ENCODE measurements around the gene GPX2.
A peak's percentile ranks its signal among the peaks of the same experiment; 100 is the strongest.

Gene GPX2

GRCh38 chr14:64942531-64943111, at the start of gene GPX2:
Gene GPX2, minus strand, starts transcription at chr14:64942745. Its CDS starts 19 bp downstream, at chr14:64942726.
- DNase-seq = no peak

- DNase-seq = no peak
Observed at GRCh38 chr14:64990939-64991338, 48.4 kb upstream of the GPX2 start.

GRCh38 chr14:64990296-64990695, 47.8 kb upstream of the GPX2 start:
- no peak for DNase-seq

GRCh38 chr14:64987438-64987767, 44.9 kb upstream of the GPX2 start:
- no peak for DNase-seq

GRCh38 chr14:64986648-64987437, 44.3 kb upstream of the GPX2 start, which contains the start of gene FNTB:
Gene FNTB, plus strand, starts transcription at chr14:64986895. Its CDS starts 59 bp downstream, at chr14:64986954.
- peak; percentile 87 to 89 for DNase-seq

- DNase-seq = no peak
Observed at GRCh38 chr14:64983439-64984310, 41.1 kb upstream of the GPX2 start.

- DNase-seq = no peak
Observed at GRCh38 chr14:64979336-64980074, 37.0 kb upstream of the GPX2 start.

GRCh38 chr14:64974563-64974962, 32.0 kb upstream of the GPX2 start:
- no peak for DNase-seq

- DNase-seq = no peak
Observed at GRCh38 chr14:64973826-64974225, 31.3 kb upstream of the GPX2 start.

- no peak for DNase-seq
Observed at GRCh38 chr14:64973026-64973442, 30.5 kb upstream of the GPX2 start.

- peak; percentile 22 to 36 for DNase-seq
Observed at GRCh38 chr14:64971943-64972791, 29.6 kb upstream of the GPX2 start, which contains the start of gene RAB15. Gene RAB15, minus strand, starts transcription at chr14:64972336. Its CDS starts 260 bp downstream, at chr14:64972076.

- DNase-seq = no peak
Observed at GRCh38 chr14:64971491-64971942, 29.0 kb upstream of the GPX2 start.

- DNase-seq = no peak
Observed at GRCh38 chr14:64970776-64971477, 28.4 kb upstream of the GPX2 start.

GRCh38 chr14:64970041-64970440, 27.5 kb upstream of the GPX2 start:
- DNase-seq = no peak

- DNase-seq = no peak
Observed at GRCh38 chr14:64968651-64969050, 26.1 kb upstream of the GPX2 start.

GRCh38 chr14:64968167-64968566, 25.6 kb upstream of the GPX2 start:
- DNase-seq = no peak

- no peak for DNase-seq
Observed at GRCh38 chr14:64966976-64967375, 24.4 kb upstream of the GPX2 start.

GRCh38 chr14:64965356-64966000, 22.9 kb upstream of the GPX2 start:
- DNase-seq = no peak

- no peak for DNase-seq
Observed at GRCh38 chr14:64963611-64964010, 21.1 kb upstream of the GPX2 start.

- DNase-seq = no peak
Observed at GRCh38 chr14:64960762-64961276, 18.3 kb upstream of the GPX2 start.

Data from stimulated activated CD4-positive, alpha-beta T cell treated with anti-CD3 and anti-CD28 coated beads, Interleukin-2, amount 100 ng/mL, for 48 hours (primary cell).